DND-41 (cell line): Measurements from ENCODE around the gene CPAMD8.
"Not testable (repeated sequence)": the region's sequence is repeated elsewhere in the genome, so short reads cannot be mapped to it uniquely, and the experiment has no call there.

Experiments
- EZH2 ChIP-seq: IDR thresholded peaks from 3 replicates; pipeline ENCODE4 v1.6.1; 2012; ENCODE audit warnings: borderline replicate concordance, low read depth, mild to moderate bottlenecking, moderate library complexity, low read length, inconsistent platforms; ENCODE audit not compliant: severe bottlenecking
- TF ChIP-seq, protein P1 (sequence below): IDR thresholded peaks from 2 replicates; pipeline ENCODE4 v1.5.1; 2012; ENCODE audit warnings: borderline replicate concordance, low read length, moderate library complexity, mild to moderate bottlenecking; ENCODE audit not compliant: poor library complexity, severe bottlenecking; ENCODE audit errors: extremely low read depth

DNA sequence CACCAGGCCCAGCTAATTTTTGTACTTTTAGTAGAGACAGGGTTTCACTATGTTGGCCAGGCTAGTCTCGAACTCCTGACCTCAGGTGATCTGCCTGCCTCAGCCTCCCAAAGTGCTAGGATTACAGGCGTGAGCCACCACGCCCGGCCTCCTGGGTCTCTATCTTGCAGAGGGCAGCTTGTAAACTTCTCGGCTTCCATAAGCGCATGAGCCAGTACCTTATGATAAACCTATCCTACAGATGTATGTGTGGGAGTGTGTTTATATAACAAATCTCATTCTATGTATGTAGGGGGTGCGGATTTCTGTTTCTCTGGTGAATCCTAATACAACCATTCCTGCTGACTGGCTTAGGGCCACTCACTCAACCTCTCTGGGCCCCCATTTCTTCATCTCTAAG, 86.5 kb downstream of the CPAMD8 start:
- TF ChIP-seq, protein P1, sequence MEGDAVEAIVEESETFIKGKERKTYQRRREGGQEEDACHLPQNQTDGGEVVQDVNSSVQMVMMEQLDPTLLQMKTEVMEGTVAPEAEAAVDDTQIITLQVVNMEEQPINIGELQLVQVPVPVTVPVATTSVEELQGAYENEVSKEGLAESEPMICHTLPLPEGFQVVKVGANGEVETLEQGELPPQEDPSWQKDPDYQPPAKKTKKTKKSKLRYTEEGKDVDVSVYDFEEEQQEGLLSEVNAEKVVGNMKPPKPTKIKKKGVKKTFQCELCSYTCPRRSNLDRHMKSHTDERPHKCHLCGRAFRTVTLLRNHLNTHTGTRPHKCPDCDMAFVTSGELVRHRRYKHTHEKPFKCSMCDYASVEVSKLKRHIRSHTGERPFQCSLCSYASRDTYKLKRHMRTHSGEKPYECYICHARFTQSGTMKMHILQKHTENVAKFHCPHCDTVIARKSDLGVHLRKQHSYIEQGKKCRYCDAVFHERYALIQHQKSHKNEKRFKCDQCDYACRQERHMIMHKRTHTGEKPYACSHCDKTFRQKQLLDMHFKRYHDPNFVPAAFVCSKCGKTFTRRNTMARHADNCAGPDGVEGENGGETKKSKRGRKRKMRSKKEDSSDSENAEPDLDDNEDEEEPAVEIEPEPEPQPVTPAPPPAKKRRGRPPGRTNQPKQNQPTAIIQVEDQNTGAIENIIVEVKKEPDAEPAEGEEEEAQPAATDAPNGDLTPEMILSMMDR: not testable (repeated sequence)
- TF ChIP-seq EZH2: not testable (repeated sequence)
